HT-29 (cell line): ENCODE results near the gene RNF114. TPM values are rescaled to one million over a fixed set of nuclear protein-coding genes. Genes with fewer than 3 reads are reported as not detected.
"Not testable (repeated sequence)": the region's sequence is repeated elsewhere in the genome, so short reads cannot be mapped to it uniquely, and the experiment has no call there.

ENCODE experiments used
- DNase-seq: peaks from one replicate; pipeline ENCODE4 v3.0.0-alpha.2; 2015; ENCODE audit warnings: low spot score
- total RNA-seq: library from RNA; depleted of rRNA; stranded (reverse); fragments of >200 nt; shearing (Covaris generic); gene quantifications from 2 replicates; pipeline ENCODE4 v1.2.3, GENCODE V29; 2014; rRNA removed

Gene RNF114
- total RNA-seq: 62.4 and 95.2 TPM in 2 replicates

- peak; percentile 97 for DNase-seq
Measured at GRCh38 chr20:49936153-49937026, at the start of gene RNF114. Gene RNF114 (plus strand): TSS chr20:49936397. CDS start chr20:49936413, 16 bp downstream.

- DNase-seq: no peak
Measured at GRCh38 chr20:49886571-49887213, 49.5 kb upstream of the RNF114 start.

DNA sequence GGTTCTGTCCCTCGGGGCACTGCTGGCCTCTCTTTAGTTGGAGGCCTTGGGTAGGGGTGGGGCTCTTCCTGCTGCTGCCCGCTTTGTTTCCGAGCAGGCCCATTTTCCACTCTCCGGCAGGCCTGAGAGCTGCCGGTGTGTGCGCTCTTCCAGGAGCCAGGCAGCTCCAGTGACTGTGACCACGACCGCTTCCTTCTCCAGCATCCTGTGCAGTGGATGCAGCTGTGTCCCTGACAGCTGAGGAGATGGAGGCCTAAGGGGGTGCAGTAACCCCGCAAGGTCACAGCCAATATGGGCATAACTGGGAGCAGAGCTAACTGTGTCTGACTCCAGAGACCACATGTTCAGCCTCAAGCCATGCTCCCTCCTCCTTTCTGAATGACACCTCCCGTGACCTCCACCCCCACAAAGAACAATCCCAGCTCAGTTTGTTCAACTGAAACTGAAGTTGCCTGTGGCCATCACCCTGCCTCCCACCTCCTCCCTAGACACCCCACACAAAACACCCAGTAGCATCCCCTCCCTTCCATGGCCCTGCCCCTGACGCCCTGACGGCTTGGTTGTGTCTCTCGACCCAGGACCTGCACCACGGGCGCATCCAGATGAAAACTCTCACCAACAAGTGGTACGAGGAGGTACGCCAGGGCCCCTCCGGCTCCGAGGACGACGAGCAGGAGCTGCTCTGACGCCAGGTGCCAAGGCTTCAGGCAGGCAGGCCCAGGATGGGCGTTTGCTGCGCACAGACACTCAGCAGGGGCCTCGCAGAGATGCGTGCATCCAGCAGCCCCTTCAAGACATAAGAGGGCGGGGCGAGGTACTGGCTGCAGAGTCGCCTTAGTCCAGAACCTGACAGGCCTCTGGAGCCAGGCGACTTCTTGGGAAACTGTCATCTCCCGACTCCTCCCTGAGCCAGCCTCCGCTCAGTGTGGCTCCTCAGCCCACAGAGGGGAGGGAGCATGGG is 48.7 kb upstream of the RNF114 start:
- DNase-seq: no peak

- peak; percentile 88 for DNase-seq
Measured at GRCh38 chr20:49888212-49889000, 47.8 kb upstream of the RNF114 start.

- DNase-seq: no peak
Measured at GRCh38 chr20:49889001-49889934, 46.9 kb upstream of the RNF114 start.

DNA sequence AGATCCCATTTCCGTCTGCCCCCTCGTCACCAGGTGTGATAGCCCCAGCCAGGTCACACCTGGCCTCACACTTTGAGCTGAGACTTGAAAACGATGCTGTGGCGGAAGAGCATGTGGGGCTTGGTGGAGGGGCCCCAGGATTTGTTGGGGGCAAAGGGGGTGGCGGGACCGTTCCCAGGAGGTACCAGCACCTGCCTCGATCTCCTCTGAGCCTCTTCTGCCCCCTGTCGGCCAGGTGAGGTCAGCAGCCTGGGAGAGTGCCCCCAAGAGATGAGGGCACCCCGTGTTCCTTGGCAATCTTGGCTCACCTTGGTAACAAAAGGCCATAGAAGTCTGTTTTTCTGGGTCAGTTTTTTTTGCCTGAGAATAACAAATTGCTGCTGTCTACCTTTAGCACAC is 46.3 kb upstream of the RNF114 start:
- peak; percentile 69 for DNase-seq

- peak; percentile 15 for DNase-seq
Measured at GRCh38 chr20:49890471-49891361, 45.5 kb upstream of the RNF114 start.

GRCh38 chr20:49891476-49892110 is 44.6 kb upstream of the RNF114 start:
- no peak for DNase-seq

- DNase-seq: no peak
Measured at GRCh38 chr20:49892260-49892659, 43.9 kb upstream of the RNF114 start.

DNA sequence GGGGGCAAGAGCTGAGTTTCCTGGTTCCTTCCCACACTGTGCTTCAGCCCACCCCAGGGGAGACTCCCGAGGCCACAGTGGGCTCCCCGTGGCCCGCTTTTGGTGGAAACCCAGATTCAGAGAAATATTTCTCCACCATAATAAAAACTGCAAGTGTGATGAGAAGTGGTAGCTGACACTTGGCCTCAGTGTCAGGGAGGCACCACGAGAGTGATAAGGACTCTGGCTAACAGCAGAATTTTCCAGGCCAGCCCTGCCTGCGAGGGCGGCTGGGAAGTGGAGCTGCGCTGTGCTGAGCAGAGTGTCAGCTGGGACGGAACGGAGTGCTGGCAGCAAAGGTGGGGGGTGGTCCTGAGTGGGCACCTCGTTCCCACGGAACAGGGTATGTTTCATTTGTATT is 43.4 kb upstream of the RNF114 start:
- no peak for DNase-seq

DNA sequence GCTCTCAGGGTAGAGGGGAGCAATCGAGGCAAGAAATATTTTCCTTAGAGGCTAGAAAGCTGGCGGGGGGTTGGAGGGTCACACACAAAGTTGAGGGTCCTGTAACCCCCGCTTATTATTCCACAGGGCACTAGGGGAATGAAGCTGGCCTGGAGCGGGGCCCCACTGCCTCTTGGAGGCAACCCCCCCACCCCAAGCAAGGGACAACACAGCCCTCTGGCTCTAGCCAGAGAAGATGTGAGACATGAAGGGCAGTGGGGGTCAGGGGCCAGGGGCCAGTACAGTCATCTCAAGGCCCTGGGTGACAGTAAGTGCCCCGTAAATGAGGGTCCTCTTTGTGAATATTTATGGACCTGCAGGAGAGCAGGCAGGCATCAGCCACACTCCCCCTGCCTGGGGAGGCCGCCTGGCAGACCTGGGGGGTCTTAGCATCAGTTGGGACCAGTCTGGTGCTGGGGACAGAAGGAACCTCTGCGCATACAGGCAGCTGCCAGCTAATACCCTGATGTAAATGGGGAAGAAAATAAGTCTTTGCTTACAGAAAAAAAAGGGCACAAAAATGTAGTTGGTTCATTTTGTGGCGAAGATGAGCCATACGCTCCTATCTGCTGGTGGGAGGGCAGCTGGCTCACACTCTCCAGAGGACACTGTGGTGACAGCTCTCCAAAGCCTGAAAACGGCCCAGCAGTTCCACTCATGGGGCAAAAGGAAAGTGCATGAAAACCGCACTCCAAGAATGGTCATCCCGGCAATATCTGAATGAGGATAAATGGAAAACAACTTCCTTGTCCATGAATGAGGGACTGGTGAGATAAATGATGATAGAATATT is 42.7 kb upstream of the RNF114 start:
- DNase-seq: no peak

GRCh38 chr20:49894073-49894470 is 42.1 kb upstream of the RNF114 start:
- DNase-seq: no peak

DNA sequence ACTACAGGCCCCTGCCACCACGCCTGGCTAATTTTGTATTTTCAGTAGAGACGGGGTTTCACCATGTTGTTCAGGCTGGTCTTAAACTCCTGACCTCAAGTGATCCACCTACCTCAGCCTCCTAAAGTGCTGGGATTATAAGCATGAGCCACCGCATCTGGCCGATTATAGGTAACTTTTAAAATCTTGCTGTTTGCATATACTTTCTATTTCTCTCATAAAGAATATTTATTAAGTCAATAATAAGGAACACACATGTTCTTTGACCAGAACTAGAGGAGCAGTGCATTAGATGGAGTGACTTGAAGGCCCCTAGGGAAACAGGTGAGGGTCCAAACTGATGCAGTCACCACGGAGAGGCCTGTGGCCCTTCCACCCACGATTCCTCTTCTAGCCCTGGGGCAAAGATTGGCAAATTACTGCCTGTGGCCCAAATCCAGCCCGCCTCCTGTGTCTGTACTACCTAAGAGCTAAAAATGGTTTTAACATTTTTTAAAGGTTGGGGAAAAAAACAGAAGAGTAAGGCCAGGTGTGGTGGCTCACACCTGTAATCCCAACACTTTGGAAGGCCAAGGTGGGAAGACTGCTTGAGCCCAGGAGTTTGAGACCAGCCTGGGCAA is 40.6 kb upstream of the RNF114 start:
- not testable (repeated sequence) for DNase-seq

DNA sequence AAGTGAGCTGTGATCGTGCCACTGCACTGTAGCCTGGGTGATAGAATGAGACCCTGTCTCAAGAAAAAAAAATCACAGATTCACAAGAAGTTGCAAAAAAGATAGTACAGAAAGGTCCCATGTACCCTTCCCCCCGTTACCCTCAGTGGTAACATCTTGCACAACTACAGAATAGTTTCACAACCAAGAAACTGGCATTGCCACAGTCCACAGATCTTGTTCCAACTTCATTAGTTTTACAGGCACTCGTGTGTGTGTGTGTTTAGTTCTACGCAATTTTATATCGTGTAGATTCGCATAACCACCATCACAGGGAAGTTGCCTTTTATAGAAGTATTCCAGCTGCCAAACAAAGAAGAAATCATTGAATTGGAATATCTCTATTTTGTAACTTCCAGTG is 40.0 kb upstream of the RNF114 start:
- no peak for DNase-seq

DNA sequence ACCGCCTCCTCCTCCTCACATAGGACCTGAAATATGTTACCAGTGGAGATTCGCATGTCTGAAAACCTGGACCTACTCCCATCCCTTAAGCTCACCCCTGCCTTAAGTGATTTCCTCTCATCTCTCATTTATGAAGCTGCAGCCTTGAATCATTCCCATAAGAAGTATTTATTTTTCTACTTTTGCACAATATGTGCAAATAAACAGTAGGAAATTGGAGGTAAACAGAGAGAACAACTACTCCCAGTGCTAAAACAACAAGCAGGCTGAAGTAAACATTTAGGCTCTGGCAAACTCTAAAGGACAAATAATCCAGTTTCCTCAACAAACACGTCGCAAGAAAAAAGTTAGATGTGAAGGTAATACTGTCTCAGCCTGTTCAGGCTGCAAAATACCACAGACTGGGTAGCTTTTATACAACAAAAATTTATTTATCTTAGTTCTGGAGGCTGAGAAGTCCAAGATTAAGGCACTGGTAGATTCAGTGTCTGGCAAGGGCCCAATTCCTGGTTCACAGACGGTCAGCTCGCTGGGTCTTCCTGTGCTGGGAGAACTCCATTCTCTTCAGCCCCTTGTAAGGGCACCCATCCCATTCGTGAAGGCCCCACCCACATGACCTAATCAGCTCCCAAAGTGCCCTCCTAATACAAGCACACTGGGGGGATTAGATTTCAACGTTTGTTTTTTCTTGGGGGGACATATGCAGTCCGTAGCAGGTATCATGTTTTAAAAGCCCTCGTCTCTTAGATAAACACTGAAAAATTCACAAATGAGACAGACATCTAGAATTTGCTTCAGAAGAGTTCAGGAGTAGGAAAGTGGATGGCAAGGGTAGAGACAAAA is 36.4 kb upstream of the RNF114 start:
- DNase-seq: no peak

GRCh38 chr20:49901588-49901987 is 34.6 kb upstream of the RNF114 start:
- no peak for DNase-seq
